H1 (cell line): ENCODE data around the gene DNER. TPM values are rescaled to one million over a fixed set of nuclear protein-coding genes. Genes with fewer than 3 reads are reported as not detected.

Experiments
- EGR1 ChIP-seq: IDR thresholded peaks from 2 replicates; pipeline ENCODE4 v1.6.1; 2011; ENCODE audit warnings: low read depth, low read length, borderline replicate concordance
- RFX5 ChIP-seq: IDR thresholded peaks from 2 replicates; pipeline ENCODE4 v1.6.1; 2011; ENCODE audit warnings: low read depth, low read length, improper control_type of control experiment, borderline replicate concordance
- polyA plus RNA-seq, 7 experiments: library from polyadenylated mRNA; depleted of rRNA in 3 of 7; stranded (reverse) in 5 of 7; unstranded in 2 of 7; fragments of >200 nt in 5 of 7; fragments of 200-250 nt in 2 of 7; gene quantifications; 1 replicate in 5 of 7; 2 replicates in 1 of 7; 4 replicates in 1 of 7; pipeline versions ENCODE4 v1.2.1 to v1.2.3, GENCODE V29; 2011 to 2013; ENCODE audit warnings: missing spikeins in 2 of 7, mixed read lengths in 2 of 7
- total RNA-seq: library from RNA; stranded (reverse); fragmentation: NEBNext Ultra II Directional; extraction: Animal tissue kit (Norgen Biotek cat#: 25700); gene quantifications from 2 replicates; pipeline ENCODE4 v1.2.1, GENCODE V29; 2021

The DNER gene
- total and polyA plus RNA-seq, 2 of the 8 experiments (the other 6 are each of a cell fraction or from before 2014, with no cell fraction given), result 6.8 to 16.3 TPM

GRCh38 chr2:229601936-229602335 is 112.4 kb downstream of the DNER start (continued):
- TF ChIP-seq EGR1 (no peak), RFX5 (no peak)
